ENCODE results near the gene PYGB.

Gene PYGB

DNA sequence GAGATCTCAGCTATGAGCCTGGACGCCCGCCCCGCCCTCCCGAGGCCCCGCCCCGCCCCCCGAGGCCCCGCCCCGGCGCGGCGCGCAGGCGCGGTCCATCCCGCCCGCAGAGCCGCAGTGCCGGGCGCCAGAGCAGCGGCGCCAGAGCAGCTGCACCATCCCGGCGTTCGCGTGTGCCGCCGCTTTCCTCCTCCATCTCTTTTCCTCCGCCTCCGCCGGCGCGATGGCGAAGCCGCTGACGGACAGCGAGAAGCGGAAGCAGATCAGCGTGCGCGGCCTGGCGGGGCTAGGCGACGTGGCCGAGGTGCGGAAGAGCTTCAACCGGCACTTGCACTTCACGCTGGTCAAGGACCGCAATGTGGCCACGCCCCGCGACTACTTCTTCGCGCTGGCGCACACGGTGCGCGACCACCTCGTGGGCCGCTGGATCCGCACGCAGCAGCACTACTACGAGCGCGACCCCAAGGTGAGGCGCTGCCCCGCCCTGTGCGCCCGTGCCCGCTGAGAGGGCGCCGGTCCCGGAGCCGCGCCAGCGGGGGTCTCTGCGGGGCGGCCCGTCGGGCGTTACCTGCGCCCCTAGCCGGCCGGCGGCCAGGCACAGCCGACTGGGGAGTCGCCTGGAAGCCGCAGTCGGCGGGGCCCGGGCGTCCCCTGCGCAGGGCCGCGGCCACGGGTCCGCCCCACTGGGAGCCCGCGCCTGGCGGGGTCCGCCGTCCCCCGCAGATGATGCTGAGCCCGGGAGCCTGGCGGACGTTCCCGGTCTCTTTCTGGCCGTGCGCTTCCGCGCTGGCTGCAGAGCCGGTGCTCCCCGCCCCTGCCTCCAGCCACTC lies at the start of gene PYGB:
Gene PYGB, plus strand, starts transcription at position 130 of the 830 bp plus-strand sequence. Its CDS starts 94 bp downstream, at position 224.
- CTCF ChIA-PET: interaction anchor here (1.1 to 1.6 kb wide), 3 partner anchors 57 to 153 kb away, joined by 3 to 4 read pairs (median 3); no protein-coding TSS in a partner anchor
- H3K4me1 Mint-ChIP-seq: peaks cover 38% of the 10 kb centered on the region
- DNase-seq: peak; percentile 80
- H3K27ac Mint-ChIP-seq: peak within 1 kb of the TSS; percentile 84
- H3K27me3 Mint-ChIP-seq: peaks cover 30% of the 10 kb centered on the region
- peak within 1 kb of the TSS; percentile 90 for H3K4me3 Mint-ChIP-seq
- peaks cover 3% of the 10 kb centered on the region for H3K9me3 Mint-ChIP-seq
- H3K36me3 Mint-ChIP-seq: peaks cover 2% of the 10 kb centered on the region

DNA sequence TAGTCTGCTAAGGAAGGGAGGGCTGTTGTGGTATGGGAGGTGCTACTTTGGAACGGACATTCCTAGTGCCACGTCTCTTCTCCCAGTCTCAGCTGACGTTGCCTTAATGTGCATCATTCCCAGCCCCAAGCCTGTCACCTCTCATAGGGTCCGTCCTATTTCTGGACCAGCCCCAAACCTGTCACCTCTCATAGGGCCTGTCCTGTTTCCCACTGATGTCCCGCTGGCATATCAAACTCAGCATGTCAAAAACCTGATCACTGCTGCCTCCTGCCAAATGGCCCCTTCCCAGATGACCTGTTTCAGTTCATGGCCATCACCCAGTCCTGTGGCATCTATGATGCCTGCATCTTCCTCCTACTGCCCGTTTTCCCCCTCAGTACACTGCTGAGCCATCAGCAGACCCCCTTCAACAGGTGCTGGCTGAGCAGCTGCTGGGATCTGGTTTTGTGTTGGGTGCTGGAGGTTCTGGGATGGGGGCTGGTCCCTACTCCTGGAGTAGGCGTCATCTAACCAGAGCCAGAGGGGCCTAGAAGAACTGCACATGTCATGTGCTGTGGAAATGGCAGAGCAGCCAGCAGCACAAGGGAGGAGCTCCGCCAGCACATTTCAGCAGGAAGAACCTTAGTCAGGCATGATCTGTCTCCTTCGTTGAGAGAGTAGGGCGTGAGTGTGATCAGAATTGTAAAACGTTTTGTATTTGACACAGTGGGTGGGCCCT lies 49.1 kb upstream of the PYGB start:
- Mint-ChIP-seq H3K27ac (no peak overlapping the region), H3K9me3 (no peaks in the 10 kb centered on the region), H3K27me3 (no peaks in the 10 kb centered on the region), H3K4me1 (peaks cover 33% of the 10 kb centered on the region), H3K36me3 (peaks cover 14% of the 10 kb centered on the region), H3K4me3 (no peak overlapping the region)
- CTCF ChIA-PET: no interaction called here
- no peak for DNase-seq

DNA sequence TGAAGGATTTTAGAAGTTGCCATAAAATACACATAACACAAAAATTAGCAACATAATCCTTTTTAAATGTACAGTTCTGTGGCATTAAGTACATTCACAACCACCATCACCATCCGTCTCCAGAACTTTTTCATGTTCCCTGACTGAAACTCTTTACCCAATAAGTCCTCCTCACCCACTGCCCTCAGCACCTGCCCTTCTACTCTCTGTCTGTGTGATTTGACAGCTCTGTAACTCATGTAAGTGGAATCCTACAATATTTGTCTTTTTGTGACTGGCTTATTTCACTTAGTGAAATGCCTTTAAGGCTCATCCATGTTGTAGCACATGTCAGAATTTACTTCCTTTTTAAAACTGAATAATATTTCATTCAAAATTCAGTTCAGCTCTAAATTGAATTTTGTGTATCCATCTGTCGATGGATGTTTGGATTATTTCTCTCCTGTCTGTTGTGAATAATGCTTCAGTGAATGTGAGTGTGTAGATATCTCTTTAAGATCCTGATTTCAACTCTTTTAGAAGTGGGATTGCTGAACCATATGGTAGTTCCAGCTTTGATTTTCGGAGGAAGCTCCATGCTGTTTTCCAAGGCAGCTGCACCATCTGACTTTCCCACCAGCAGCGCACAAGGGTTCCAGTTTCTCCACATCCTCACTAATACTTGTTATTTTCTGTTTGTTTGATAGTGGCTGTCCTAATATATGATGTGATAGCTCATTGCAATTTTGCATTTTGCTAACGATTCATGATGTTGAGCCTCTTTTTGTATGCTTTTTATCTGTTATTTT lies 48.2 kb upstream of the PYGB start:
- Mint-ChIP-seq H3K9me3 (no peaks in the 10 kb centered on the region), H3K36me3 (peaks cover 14% of the 10 kb centered on the region), H3K4me1 (peaks cover 31% of the 10 kb centered on the region), H3K27me3 (no peaks in the 10 kb centered on the region), H3K27ac (no peak overlapping the region), H3K4me3 (no peak overlapping the region)
- CTCF ChIA-PET: no interaction called here
- no peak for DNase-seq

DNA sequence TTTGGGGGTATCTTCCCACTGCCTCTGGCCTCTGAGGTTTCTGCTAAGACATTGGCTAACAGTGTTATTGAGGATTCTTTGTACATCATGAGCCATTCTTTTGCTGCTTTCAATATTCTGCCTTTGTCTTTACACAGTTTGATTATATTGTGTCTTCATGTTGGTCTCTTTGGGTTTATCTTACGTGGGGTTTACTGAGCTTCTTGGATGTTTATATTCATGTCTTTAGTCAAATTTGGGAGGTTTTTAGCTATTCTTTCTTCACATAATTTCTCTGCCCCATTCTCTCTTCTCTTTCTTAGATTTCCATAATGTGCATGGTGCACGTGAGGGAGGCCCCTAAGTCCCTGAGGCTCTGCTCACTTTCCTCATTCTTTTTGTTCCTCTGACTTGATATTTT lies 44.8 kb upstream of the PYGB start:
- no peak overlapping the region for H3K27ac Mint-ChIP-seq
- DNase-seq: no peak
- CTCF ChIA-PET: no interaction called here
- peaks cover 13% of the 10 kb centered on the region for H3K4me1 Mint-ChIP-seq
- H3K36me3 Mint-ChIP-seq: peaks cover 14% of the 10 kb centered on the region
- no peaks in the 10 kb centered on the region for H3K9me3 Mint-ChIP-seq
- no peaks in the 10 kb centered on the region for H3K27me3 Mint-ChIP-seq
- H3K4me3 Mint-ChIP-seq: no peak overlapping the region

DNA sequence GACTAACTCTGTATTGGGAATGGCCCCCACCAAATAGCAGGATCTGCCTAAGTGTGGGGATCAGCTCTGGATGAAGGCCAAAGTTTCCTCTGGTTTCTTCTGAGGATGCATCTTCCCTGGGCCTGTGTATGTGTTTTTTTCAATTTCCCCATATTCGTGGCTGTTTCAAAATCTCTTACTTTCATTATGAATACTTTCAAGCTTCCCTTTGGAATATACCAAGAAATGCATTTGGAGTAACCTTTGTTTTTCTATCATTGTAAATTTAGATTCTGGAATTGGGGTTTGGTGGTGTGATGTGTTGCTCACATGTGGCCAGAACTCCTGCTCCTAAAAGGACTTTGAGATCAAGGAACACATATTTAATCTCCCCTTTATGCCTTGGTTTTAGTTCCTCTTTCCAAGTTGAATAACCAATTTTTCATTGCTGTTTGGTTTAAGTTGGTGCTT lies 44.0 kb upstream of the PYGB start:
- H3K4me1 Mint-ChIP-seq: peaks cover 9% of the 10 kb centered on the region
- no peaks in the 10 kb centered on the region for H3K9me3 Mint-ChIP-seq
- CTCF ChIA-PET: no interaction called here
- peaks cover 14% of the 10 kb centered on the region for H3K36me3 Mint-ChIP-seq
- no peaks in the 10 kb centered on the region for H3K27me3 Mint-ChIP-seq
- no peak overlapping the region for H3K27ac Mint-ChIP-seq
- no peak overlapping the region for H3K4me3 Mint-ChIP-seq
- DNase-seq: no peak

DNA sequence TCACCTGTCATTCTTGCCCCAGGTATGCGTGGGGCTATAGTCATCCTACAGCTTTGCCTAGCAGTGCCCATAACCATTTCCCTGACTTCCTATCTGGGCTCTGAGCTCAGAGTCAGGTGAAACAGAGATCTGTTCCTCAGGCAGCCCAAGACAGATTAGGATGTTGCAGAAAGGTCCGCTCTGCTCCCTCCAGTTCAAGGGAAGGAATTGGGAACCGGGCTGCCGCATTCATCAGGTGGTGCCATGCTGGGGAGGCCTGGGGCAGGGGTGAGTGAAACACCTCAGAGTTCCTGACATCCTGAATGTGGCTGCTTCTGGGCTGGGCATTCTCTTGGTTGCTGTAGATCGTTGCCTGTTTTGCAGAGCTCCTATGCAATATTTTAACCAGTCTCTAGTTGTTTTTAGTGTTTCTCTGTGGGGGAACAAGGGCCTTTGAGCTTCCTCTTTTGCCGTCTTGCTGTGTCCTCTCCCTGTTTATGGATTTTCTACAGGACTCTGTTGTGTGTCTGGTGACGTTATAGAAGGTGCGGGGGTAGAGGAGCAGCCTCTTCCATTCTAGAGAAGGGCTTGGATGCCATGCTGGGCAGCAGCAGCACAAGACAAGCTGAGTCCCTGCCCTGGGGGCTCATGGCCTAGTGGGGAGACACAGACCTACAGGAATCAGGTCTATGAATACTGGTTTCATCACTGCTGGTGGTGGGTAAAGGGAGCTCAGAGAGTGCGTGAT lies 43.2 kb upstream of the PYGB start:
- CTCF ChIA-PET: no interaction called here
- H3K27ac Mint-ChIP-seq: no peak overlapping the region
- peaks cover 9% of the 10 kb centered on the region for H3K36me3 Mint-ChIP-seq
- DNase-seq: no peak
- H3K4me3 Mint-ChIP-seq: no peak overlapping the region
- H3K27me3 Mint-ChIP-seq: no peaks in the 10 kb centered on the region
- peaks cover 2% of the 10 kb centered on the region for H3K4me1 Mint-ChIP-seq
- no peaks in the 10 kb centered on the region for H3K9me3 Mint-ChIP-seq

DNA sequence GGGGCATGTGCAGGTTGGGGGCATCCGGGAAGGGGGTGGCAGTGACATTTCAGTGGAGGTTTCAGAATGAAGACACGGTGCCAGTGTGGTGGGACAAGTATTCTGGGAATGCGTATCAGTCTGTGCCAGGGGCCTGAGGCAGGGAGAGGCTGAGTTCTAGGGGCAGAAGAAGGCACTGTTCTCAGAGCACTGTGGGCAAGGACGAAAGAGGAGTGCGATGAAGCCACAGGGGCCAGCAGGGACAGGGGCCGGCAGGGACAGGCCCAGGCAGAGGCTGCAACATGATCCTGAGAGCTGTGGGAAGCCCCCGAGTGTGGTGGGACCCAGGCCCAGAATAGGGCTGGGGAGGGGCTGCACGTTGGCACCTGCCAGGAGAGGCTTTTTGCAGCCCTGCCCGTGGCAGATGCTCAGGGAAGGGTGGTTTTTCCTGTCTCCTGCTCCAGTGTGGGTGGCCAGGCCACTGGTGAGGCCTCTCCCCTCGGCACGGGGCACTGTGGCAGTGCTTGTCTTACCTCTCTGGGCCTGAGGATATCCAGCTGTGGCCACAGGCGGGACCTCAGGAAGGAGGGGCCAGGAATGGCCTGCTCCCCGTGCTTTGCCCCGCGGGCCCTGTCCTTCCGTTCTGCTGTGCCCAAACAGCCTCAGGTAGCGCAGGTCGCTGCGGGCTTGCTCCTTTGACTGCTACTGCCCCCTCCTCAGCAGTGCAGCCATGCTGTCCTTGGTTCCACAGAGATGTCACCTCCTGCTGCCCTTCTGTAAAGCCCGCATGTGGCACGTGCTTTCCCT lies 42.4 kb upstream of the PYGB start:
- peaks cover 9% of the 10 kb centered on the region for H3K36me3 Mint-ChIP-seq
- no peak overlapping the region for H3K27ac Mint-ChIP-seq
- no peak overlapping the region for H3K4me3 Mint-ChIP-seq
- no peaks in the 10 kb centered on the region for H3K9me3 Mint-ChIP-seq
- no peak for DNase-seq
- no peaks in the 10 kb centered on the region for H3K27me3 Mint-ChIP-seq
- peaks cover 2% of the 10 kb centered on the region for H3K4me1 Mint-ChIP-seq
- CTCF ChIA-PET: no interaction called here

DNA sequence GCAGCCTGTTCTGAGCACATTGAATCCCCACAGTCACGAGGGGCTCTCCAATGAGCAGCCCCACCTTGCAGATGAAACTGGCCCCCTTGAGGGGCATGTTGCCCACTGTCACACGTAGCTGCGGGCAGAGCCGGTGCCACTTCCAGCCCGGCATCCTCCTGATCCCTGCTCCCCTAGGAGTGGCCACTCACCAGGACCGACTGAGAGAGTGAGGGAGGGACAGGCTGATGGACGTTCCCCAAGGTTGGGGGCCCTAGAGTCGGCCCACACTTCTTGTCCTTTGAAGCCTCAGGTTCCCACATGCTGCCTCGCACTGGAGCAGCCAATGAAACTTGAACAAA lies 41.9 kb upstream of the PYGB start:
- no peak overlapping the region for H3K4me3 Mint-ChIP-seq
- CTCF ChIA-PET: no interaction called here
- peaks cover 9% of the 10 kb centered on the region for H3K36me3 Mint-ChIP-seq
- no peaks in the 10 kb centered on the region for H3K27me3 Mint-ChIP-seq
- no peak for DNase-seq
- H3K27ac Mint-ChIP-seq: no peak overlapping the region
- H3K9me3 Mint-ChIP-seq: no peaks in the 10 kb centered on the region
- H3K4me1 Mint-ChIP-seq: no peaks in the 10 kb centered on the region

DNA sequence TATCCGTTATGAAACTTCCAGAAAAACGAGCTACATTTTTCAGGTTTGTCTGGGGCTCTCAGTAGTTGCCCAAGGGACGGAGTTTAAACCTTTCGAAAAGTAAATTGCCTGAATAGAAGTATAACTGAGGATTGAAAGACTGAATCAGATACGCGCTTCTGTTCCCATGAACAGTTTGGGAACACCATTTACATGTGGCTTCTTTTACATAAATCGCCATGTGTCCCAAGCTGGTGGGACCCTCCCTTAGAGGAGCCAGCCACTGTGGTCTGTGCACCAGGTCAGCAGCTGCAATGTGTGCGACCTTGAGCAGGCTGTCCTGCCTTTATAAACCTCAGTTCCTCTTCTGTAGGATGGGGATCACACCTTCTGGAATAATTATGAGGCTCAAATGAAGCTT lies 41.3 kb upstream of the PYGB start:
- no peak for DNase-seq
- Mint-ChIP-seq H3K27ac (no peak overlapping the region), H3K4me3 (no peak overlapping the region), H3K27me3 (no peaks in the 10 kb centered on the region), H3K4me1 (no peaks in the 10 kb centered on the region), H3K36me3 (peaks cover 10% of the 10 kb centered on the region), H3K9me3 (no peaks in the 10 kb centered on the region)
- CTCF ChIA-PET: no interaction called here

DNA sequence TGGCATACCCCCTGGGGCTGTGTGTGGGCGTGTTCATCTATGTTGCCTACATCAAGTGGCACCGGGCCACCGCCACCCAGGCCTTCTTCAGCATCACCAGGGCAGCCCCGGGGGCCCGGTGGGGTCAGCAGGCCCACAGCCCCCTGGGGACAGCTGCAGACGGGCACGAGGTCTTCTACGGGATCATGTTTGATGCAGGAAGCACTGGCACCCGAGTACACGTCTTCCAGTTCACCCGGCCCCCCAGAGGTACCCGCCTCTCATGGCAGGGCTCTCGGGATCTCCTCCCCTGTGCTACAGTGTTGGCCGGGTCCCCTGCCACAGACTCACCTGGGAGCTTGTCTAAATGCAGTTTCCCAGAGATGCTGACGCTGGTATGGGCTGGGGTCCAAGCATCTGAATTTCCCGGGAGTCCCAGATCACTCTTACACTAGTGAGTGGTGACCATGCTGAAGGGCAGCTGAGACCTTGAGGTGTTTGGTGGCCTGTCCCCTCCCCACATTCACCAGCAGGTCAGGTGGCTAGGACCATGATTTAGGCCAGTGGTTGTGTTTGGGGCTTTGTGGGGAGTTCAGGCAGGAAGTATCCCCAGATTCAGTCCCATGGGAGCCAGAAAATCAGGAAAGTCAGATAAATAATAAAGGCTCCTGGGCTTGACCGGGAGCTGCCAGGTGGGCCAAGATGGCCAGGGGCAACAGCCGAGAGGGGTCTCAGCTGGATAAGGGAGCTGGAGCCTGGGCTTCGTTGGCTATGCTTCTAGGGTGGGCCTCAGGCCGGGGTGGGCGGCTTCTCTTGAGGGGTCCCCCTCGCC lies 40.5 kb upstream of the PYGB start:
- H3K36me3 Mint-ChIP-seq: peaks cover 16% of the 10 kb centered on the region
- CTCF ChIA-PET: no interaction called here
- DNase-seq: no peak
- no peaks in the 10 kb centered on the region for H3K9me3 Mint-ChIP-seq
- H3K4me3 Mint-ChIP-seq: no peak overlapping the region
- H3K27ac Mint-ChIP-seq: no peak overlapping the region
- H3K27me3 Mint-ChIP-seq: no peaks in the 10 kb centered on the region
- no peaks in the 10 kb centered on the region for H3K4me1 Mint-ChIP-seq

DNA sequence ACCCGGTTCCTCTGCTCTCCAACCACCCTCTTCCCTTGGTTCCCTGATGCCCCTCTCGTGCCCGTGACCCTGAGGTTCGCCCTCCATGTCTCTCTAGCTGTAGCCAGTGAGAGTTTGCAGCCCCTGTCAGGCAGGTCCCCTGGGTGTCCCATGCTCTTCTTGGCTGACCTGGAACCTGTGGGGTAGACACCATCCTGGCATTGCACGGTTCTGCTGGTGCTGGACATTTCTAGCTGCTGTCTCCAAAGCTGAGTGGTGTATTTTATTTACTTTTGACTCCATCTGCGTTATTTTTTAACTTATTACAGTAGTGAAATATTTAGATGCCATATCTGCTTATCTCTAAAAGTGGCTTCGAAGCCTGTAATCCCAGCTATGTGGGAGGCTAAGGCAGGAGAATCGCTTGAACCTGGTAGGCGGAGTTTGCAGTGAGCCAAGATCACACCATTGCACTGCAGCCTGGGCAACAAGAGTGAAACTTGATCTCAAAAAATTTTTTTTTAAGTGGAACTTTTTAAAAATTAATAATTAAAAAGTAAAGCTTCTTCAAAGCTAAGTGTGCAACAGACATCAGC lies 39.8 kb upstream of the PYGB start:
- H3K36me3 Mint-ChIP-seq: peaks cover 12% of the 10 kb centered on the region
- CTCF ChIA-PET: no interaction called here
- H3K4me3 Mint-ChIP-seq: no peak overlapping the region
- H3K9me3 Mint-ChIP-seq: no peaks in the 10 kb centered on the region
- H3K27ac Mint-ChIP-seq: peak overlapping the region; percentile 20
- no peaks in the 10 kb centered on the region for H3K4me1 Mint-ChIP-seq
- H3K27me3 Mint-ChIP-seq: no peaks in the 10 kb centered on the region
- DNase-seq: no peak

DNA sequence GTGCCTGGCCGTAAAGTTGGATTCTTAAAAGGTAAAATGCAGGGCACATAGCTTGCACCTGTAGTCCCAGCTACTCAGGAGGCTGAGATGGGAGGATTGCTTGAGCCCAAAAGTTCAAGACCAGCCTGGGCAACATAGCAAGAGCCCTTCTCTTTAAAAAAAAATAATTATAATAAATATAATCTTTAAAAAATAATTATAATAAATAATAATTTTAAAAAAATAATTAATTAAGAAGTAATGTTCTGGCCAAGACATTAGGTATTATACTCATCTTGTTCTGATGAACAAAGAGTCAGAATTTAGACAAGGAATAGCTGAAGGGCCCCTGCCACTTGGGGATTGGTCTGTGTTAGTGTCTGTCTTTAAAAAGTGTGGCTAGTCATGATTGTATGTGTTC lies 38.5 kb upstream of the PYGB start:
- no peaks in the 10 kb centered on the region for H3K27me3 Mint-ChIP-seq
- CTCF ChIA-PET: no interaction called here
- peaks cover 9% of the 10 kb centered on the region for H3K36me3 Mint-ChIP-seq
- H3K4me3 Mint-ChIP-seq: no peak overlapping the region
- DNase-seq: no peak
- H3K4me1 Mint-ChIP-seq: no peaks in the 10 kb centered on the region
- H3K9me3 Mint-ChIP-seq: no peaks in the 10 kb centered on the region
- no peak overlapping the region for H3K27ac Mint-ChIP-seq

DNA sequence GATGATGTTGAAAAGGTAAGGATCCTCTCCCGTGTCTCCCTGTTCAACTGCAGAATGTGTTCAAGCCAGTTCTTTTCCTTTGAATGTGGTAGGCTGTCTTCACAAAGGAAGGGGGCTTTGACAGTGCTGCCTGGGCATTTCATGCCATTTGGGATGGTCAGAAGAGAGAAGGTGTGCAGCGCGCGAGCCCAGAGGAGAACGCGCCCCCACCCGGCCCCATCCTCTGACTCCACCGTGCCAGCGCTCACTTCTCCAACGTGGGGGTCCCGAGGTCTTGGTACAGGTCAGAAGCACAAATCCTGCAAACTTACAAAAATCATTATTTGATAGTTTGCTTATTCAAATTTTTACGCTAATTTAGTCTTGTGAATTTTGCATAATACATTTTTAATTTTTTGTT lies 38.0 kb upstream of the PYGB start:
- no peak overlapping the region for H3K27ac Mint-ChIP-seq
- H3K4me3 Mint-ChIP-seq: no peak overlapping the region
- H3K36me3 Mint-ChIP-seq: peaks cover 9% of the 10 kb centered on the region
- H3K4me1 Mint-ChIP-seq: no peaks in the 10 kb centered on the region
- CTCF ChIA-PET: no interaction called here
- H3K27me3 Mint-ChIP-seq: no peaks in the 10 kb centered on the region
- DNase-seq: no peak
- no peaks in the 10 kb centered on the region for H3K9me3 Mint-ChIP-seq

Measured in activated naive CD4-positive, alpha-beta T cell treated with anti-CD3 and anti-CD28 coated beads, Interleukin-2, amount 10 ng/mL, durations not matched to agents 7 days and 5 days (primary cell).